GM18519 (cell line): ENCODE data around the gene IL22RA1.

Experiments used
- ATAC-seq: cut with Tn5 transposase; IDR thresholded peaks from one replicate; pipeline ENCODE4 v1.9.1; 2021; ENCODE audit warnings: mild to moderate bottlenecking, moderate library complexity; ENCODE audit not compliant: unreplicated experiment, low FRiP score

IL22RA1 gene

DNA sequence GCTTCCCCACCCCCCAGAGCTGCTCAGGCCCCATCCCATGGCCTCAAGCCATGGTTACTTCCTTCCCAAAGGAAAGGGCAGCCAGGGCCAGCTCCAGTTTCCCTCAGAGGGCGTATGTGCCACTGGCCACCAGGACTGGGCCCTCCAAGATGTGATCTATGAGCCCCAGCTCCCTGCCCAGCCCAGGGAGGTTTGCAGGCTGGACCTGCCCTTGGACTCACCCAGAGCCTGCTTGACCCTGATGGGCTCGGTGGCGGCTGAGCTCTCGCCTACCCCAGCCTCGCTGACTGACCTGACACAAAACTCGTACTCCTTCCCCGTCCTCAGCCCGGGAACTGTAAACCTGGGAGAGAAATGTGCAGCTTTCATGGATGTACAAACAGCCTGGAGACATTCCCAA is 60.6 kb downstream of the IL22RA1 start:
- no peak for ATAC-seq

DNA sequence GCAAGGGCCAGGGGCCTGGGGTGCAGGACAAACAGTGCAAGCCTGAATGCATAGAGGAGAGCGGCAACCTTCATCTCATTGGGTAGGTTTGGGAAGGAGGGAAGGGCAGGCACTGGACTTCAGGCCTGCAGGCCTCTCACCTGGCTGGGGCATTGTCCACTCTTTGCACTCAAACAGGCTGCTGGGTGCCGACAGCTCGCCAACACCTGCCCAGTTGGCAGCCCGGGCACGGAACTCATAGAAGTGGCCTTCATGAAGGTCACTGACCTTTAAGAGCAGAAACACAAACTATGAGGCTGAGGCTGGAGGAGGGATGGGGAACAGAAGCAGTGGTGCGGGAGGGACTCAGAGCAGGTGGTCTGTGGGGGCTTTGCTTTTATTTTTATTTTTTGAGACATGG is 61.8 kb downstream of the IL22RA1 start:
- no peak for ATAC-seq

DNA sequence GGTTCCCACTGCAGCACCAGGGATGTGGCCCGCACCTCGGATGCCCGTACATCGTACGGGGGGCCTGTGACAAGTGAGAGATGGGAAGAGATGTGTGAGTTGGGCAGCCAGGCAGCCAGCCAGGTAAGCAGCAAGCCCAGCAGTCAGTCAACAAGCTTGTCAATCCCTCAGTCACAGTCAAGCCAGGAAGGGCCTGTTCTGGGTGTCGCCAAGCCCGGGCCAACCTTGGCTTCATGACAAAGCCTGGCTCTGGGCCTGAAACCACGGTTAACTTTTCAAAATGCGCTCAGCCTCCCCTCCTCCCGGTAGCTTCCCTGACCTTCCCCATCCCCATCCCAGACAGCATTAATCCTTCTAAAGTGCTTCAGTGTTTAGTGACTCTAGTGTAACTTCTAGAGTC is 62.8 kb downstream of the IL22RA1 start:
- ATAC-seq = no peak

- no peak for ATAC-seq
Observed at GRCh38 chr1:24077278-24077978, 65.5 kb downstream of the IL22RA1 start.

- no peak for ATAC-seq
Observed at GRCh38 chr1:24075946-24076345, 67.0 kb downstream of the IL22RA1 start.

DNA sequence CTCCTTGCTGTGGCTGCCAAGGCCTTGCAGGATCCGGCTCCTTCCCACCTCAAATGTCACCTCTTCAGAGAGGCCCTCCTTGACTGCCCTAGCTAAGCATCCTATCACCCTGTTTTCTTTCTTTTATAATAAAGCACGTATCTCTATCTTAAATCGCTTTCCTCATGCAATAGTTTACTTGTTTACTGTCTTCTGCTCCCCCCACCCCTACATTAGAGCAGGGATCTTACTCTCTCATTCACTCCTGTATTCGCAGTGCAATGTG is 67.4 kb downstream of the IL22RA1 start:
- no peak for ATAC-seq

- no peak for ATAC-seq
Observed at GRCh38 chr1:24074817-24075589, 67.9 kb downstream of the IL22RA1 start.

DNA sequence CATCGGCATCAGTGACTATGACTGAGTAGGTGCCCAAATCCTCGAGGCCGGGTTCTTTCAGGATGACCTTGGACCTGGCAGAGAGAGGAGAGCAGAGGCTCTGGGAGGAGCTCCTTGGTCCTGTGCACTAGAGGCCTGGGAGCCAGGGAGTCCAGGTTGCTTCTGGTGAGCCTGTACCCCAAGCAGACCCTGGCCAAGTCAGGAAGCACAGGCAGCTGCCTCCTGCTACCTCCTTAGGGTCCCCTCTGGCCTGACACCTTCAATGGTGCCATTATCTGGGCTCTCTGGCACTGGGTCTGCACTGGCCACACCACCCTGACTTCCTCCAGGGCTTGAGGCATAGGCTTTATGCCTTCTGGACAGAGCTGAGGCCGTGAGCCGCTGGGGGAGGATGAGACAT is 68.7 kb downstream of the IL22RA1 start:
- no peak for ATAC-seq

GRCh38 chr1:24071941-24072340 is 71.0 kb downstream of the IL22RA1 start:
- ATAC-seq = no peak

GRCh38 chr1:24070821-24071393 is 72.0 kb downstream of the IL22RA1 start:
- no peak for ATAC-seq

DNA sequence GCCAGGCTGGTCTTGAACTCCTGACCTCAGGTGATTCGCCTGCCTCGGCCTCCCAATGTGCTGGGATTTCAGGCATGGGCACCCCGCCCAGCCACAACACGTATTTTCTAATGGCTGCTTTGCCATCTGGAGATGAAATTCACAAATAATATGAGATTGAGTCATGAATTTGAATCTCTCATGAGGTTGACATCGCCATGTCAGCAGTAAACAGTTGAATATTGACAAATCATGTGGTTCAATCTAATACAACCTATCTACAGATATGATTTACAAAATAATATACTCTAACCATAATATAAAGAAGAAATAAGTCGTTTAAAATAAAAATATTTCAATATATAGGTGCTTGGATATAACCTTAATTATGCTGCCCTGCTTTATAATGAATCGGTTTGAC is 73.1 kb downstream of the IL22RA1 start:
- ATAC-seq = no peak
